Naive B cell (primary cell): Measurements from ENCODE around the gene AAK1. TPM values are rescaled to one million over a fixed set of nuclear protein-coding genes. Genes with fewer than 3 reads are reported as not detected.
"Not testable (repeated sequence)": the region's sequence is repeated elsewhere in the genome, so short reads cannot be mapped to it uniquely, and the experiment has no call there.

ENCODE experiments used
- ATAC-seq, 2 donors: fragments of 150-1000 bp; cut with Tn5 transposase; 2 replicates each; pipeline ENCODE4 v1.10.0; 2021; ENCODE audit warnings: low read depth in 2 of 2, mild to moderate bottlenecking in 2 of 2, moderate library complexity in 2 of 2
- DNase-seq: peaks from one replicate; pipeline ENCODE4 v3.0.0; 2022
- H3K27ac Mint-ChIP-seq, 6 donors: one replicate each; pipeline ENCODE4 v1.8.0; 2020 to 2022; ENCODE audit warnings: mild to moderate bottlenecking in 6 of 6, mixed read lengths in 6 of 6, moderate library complexity in 5 of 6, inconsistent platforms in 2 of 6
- H3K27me3 Mint-ChIP-seq, 3 donors: one replicate each; pipeline ENCODE4 v1.8.0; 2021 to 2022; ENCODE audit warnings: mixed read lengths in 3 of 3, mild to moderate bottlenecking in 1 of 3
- H3K36me3 Mint-ChIP-seq, 2 donors: one replicate each; pipeline ENCODE4 v1.8.0; 2020 to 2022; ENCODE audit warnings: mixed read lengths in 2 of 2, inconsistent platforms in 1 of 2, mild to moderate bottlenecking in 1 of 2
- H3K4me1 Mint-ChIP-seq, 3 donors: one replicate each; pipeline ENCODE4 v1.8.0; 2020 to 2022; ENCODE audit warnings: mixed read lengths in 3 of 3, inconsistent platforms in 1 of 3, mild to moderate bottlenecking in 1 of 3, moderate library complexity in 1 of 3
- H3K4me3 Mint-ChIP-seq, 8 donors: one replicate each; pipeline ENCODE4 v1.8.0; 2020 to 2022; ENCODE audit warnings: mild to moderate bottlenecking in 8 of 8, mixed read lengths in 8 of 8, moderate library complexity in 8 of 8, inconsistent platforms in 2 of 8
- H3K9me3 Mint-ChIP-seq, 7 donors: one replicate each; pipeline ENCODE4 v1.8.0; 2020 to 2022; ENCODE audit warnings: mixed read lengths in 7 of 7, mild to moderate bottlenecking in 5 of 7, inconsistent platforms in 2 of 7, moderate library complexity in 1 of 7
- polyA plus RNA-seq, 6 donors: library from polyadenylated mRNA; unstranded; fragments of 300-500 nt; fragmentation: Illumina TruSeq; gene quantifications; one replicate each; pipeline ENCODE4 v1.2.3, GENCODE V29; 2021; ENCODE audit warnings: low read depth in 6 of 6

The AAK1 gene
- polyA plus RNA-seq, 6 donors from 2014 or later = 0.47 to 6.1 (median 3.4) TPM

DNA sequence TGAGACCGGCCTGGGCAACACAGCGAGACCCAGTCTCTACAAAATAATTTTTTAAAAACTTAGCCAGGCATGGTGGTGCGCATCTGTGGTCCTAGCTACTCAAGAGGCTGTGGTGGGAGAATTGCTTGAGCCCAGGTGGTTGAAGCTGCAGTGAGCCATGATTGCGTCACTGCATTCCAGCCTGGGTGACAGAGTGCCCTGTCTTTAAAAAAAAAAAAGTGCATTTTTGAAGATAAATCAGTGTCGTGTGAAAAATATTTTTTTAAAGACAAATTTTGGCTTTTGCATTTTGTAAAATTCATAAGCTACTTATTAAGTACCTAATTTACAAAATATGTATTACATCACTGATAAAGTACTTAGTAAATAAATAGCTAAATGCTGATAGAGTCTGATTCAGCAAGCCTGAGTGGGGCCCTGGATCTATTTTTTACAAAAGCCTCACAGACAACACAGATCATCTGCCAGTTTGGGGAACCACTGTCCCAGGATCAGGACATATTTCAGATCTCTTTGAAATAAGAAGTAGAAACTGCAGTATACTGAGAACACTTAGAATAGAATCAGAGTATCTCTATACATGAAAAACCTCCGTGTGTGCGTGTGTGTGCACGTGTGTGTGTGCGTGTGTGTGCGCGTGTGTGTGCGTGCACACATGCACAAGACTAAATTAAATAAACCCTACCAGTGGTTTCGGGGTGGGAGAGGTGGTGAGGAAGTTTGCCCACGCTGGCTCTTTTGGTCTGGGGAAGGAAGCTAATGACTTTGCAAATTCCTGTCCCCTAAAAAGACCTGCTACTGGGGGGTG, 61.6 kb downstream of the AAK1 start:
- peak overlapping the region in 4 of 6 donors; percentile 5 to 54 (median 52) for H3K27ac Mint-ChIP-seq
- peaks cover 9 to 13% (median 12%) of the 10 kb centered on the region in 3 donors for H3K4me1 Mint-ChIP-seq
- H3K9me3 Mint-ChIP-seq = no peaks in the 10 kb centered on the region
- DNase-seq (no peak), ATAC-seq (peak; percentile 30 to 43)
- peak overlapping the region in 3 of 8 donors; percentile 9 to 54 (median 44) for H3K4me3 Mint-ChIP-seq
- H3K27me3 Mint-ChIP-seq = peaks cover 0 to 12% (median 12%) of the 10 kb centered on the region in 3 donors
- H3K36me3 Mint-ChIP-seq = peaks cover 0 to 4% of the 10 kb centered on the region in 2 donors

DNA sequence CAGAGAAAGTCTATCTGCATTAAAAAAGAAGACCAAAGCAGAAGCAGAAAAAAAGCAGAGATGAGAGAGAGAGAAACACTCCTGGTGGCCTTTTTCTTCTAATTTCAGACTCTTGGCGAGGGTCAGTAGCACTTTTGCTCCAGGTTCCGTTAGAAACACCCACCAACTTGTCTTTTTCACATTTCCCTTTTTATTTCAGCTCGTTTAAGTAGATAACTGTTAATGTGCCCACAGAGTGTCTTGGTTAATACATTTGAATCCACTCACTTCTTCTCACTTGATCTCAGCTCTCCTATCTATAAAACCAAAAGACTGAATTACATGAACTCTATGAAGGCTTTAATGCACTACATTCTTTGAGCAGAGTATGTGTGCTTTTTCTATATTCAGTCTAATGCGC, 63.1 kb downstream of the AAK1 start:
- Mint-ChIP-seq H3K4me1 (peaks cover 9 to 13% (median 12%) of the 10 kb centered on the region in 3 donors), H3K27me3 (peaks cover 0 to 12% (median 12%) of the 10 kb centered on the region in 3 donors), H3K27ac (no peak overlapping the region), H3K9me3 (no peaks in the 10 kb centered on the region), H3K36me3 (peaks cover 0 to 4% of the 10 kb centered on the region in 2 donors), H3K4me3 (no peak overlapping the region)
- ATAC-seq (no peak), DNase-seq (no peak)

DNA sequence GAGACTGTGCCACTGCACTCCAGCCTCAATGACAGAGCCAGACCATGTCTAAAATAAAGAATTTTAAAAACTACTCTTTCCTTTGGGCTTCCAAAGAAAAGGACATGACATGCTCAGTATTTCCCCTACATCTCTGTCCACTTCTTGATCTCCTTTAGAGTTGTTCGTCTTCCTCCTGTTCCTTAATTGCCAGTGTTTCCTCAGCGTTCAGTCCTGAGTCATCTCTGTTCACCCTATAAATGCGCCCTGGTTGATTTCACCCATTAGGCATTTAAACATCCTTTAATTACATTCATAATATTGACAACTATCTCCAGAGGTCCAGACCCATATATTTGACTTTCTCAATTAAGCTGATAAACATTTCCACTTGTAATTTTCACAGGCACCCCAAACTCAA, 64.0 kb downstream of the AAK1 start:
- H3K36me3 Mint-ChIP-seq = no peaks in the 10 kb centered on the region
- H3K27ac Mint-ChIP-seq = peak overlapping the region in 1 of 6 donors; percentile 44
- ATAC-seq (no peak), DNase-seq (no peak)
- peaks cover 9 to 13% (median 12%) of the 10 kb centered on the region in 3 donors for H3K4me1 Mint-ChIP-seq
- no peaks in the 10 kb centered on the region for H3K9me3 Mint-ChIP-seq
- H3K4me3 Mint-ChIP-seq = no peak overlapping the region
- peaks cover 0 to 12% (median 12%) of the 10 kb centered on the region in 3 donors for H3K27me3 Mint-ChIP-seq

DNA sequence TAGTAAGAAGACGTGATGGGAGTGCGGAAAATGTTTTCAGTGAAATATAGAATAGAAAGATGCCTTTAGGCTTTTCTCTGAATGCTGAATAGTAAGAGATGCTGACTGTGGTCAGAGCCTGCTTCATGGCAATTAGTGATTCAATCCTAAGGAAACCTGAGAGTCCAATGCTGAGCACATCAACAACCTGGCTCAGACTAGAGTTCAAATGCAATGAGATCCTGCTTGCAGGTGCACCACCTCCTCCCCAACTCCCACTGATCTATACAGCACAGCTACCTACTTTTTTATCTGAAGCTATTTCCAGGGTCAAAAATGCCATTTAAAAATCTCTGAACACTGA, 65.4 kb downstream of the AAK1 start:
- no peaks in the 10 kb centered on the region for H3K9me3 Mint-ChIP-seq
- H3K27ac Mint-ChIP-seq = no peak overlapping the region
- ATAC-seq (no peak), DNase-seq (no peak)
- H3K36me3 Mint-ChIP-seq = no peaks in the 10 kb centered on the region
- H3K4me1 Mint-ChIP-seq = peaks cover 5 to 12% (median 11%) of the 10 kb centered on the region in 3 donors
- H3K27me3 Mint-ChIP-seq = peaks cover 0 to 12% (median 8%) of the 10 kb centered on the region in 3 donors
- H3K4me3 Mint-ChIP-seq = no peak overlapping the region

DNA sequence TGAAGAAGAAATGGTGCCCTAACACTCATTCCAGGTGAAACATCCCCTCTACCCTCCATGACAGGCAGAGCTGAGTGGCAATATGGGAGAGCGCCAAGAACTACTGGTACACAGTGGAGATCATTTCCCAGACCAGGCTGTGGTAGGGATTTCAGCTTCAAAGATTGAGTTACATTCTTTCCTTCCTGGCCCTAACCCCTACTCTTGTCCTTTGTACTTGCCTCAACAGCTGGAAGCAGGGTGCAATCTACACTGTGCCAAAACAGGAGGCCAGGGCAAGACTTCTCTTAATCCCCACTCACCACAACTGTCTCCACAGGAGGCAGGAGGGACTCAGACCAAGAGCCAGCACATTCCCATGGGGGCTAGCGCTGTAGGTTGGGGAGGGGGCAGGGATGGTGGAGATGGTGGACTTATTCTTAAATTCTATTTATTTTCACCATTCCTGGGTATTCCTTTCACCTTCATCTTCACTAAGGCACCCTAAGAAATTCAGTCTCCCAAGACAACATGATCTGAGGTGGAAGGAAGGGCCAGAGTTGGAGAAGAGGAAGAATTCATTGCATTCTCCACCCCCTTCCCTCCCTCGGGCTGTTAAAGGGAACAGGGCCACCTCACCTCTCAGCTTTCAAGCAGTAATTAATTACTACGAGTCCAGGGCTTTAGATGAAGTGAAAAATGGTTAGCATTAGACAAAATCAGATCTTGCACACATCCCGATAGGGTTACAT, 65.9 kb downstream of the AAK1 start:
- Mint-ChIP-seq H3K36me3 (no peaks in the 10 kb centered on the region), H3K27ac (peak overlapping the region in 1 of 6 donors; percentile 69), H3K4me1 (peaks cover 5 to 7% (median 7%) of the 10 kb centered on the region in 3 donors), H3K9me3 (no peaks in the 10 kb centered on the region), H3K4me3 (no peak overlapping the region), H3K27me3 (peaks cover 0 to 10% (median 8%) of the 10 kb centered on the region in 3 donors)
- ATAC-seq (no peak), DNase-seq (no peak)

DNA sequence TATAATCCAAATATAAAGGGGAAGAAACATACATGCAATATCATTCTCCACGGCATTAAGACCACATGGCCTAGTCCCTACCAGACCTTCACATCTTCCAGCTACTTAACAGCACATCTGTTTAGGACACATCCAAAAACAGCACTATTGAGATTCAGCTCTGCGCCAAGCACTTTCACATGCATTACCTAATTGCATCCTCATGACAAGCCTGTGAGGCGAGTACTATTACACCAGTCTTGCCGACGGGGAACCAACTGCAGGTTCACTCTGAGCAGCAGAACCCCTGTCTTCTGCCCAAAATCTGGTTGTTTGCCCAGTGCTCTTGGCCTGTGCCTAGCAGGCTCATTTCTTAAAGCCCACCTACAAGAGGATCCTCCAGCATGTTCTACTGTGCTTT, 66.7 kb downstream of the AAK1 start:
- peaks cover 0 to 7% (median 3%) of the 10 kb centered on the region in 3 donors for H3K27me3 Mint-ChIP-seq
- peaks cover 0 to under 1% of the 10 kb centered on the region in 2 donors for H3K36me3 Mint-ChIP-seq
- no peak overlapping the region for H3K4me3 Mint-ChIP-seq
- no peak for ATAC-seq
- H3K27ac Mint-ChIP-seq = no peak overlapping the region
- H3K9me3 Mint-ChIP-seq = no peaks in the 10 kb centered on the region
- DNase-seq = no peak
- no peaks in the 10 kb centered on the region for H3K4me1 Mint-ChIP-seq

DNA sequence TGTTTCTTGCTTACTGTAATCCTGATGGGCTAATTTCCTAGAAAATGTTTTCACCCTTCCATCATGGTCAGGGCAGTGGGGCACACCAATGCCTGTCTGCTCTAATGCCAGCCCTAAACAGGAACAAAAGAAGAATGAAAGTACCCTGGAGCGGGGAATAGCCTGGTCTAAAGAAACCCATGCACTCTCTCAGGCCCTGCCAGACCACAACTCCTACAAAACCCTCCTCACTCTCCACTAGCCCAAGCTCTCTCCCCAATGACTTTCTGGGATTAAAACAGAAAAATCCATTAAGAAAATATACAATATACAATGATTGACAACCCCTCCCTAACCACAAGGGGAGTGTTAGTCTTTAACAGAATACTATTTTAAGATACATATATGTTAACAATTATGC, 67.6 kb downstream of the AAK1 start:
- H3K27ac Mint-ChIP-seq = peak overlapping the region in 1 of 6 donors; percentile 25
- ATAC-seq (no peak), DNase-seq (no peak)
- peaks cover 0 to 4% of the 10 kb centered on the region in 2 donors for H3K36me3 Mint-ChIP-seq
- H3K4me1 Mint-ChIP-seq = no peaks in the 10 kb centered on the region
- H3K27me3 Mint-ChIP-seq = peaks cover 0 to 7% (median 7%) of the 10 kb centered on the region in 3 donors
- H3K9me3 Mint-ChIP-seq = no peaks in the 10 kb centered on the region
- no peak overlapping the region for H3K4me3 Mint-ChIP-seq

DNA sequence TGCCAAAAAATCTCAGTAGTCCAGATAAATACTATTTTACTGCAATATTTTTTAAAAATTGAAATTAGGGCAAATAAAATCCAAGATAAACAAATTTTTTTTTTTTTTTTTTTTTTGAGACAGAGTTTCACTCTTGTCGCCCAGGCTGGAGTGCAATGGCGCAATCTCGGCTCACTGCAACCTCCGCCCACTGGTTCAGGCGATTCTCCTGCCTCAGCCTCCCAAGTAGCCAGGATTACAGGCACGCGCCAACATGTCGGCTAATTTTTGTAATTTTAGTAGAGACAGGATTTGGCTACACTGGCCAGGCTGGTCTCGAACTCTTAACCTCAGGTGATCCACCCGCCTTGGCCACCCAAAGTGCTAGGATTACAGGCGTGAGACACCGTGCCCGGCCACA, 68.2 kb downstream of the AAK1 start:
- H3K4me3 Mint-ChIP-seq, DNase-seq, H3K27ac Mint-ChIP-seq, H3K9me3 Mint-ChIP-seq, ATAC-seq, H3K36me3 Mint-ChIP-seq, H3K27me3 Mint-ChIP-seq, H3K4me1 Mint-ChIP-seq: not testable (repeated sequence)

DNA sequence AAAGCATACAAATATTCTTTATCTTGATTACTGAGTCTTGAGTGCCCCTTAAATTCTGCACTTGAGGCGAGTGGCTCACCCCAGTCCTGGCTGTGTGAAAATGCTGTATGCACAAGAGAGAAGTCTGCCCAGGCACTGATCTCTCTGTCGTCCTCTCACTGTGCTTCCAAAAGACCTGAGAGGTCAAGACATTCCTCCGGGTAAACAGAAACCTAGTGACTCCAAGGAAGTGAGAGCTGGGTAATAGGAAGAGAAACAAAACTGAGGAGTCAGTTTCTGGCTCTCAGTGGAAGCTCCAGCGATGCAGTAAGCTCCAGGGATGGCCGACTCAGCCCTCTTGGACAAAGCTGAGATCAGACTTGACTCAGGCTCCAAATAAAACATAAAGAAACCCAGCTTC, 70.9 kb downstream of the AAK1 start:
- Mint-ChIP-seq H3K27ac (no peak overlapping the region), H3K4me1 (no peaks in the 10 kb centered on the region), H3K4me3 (no peak overlapping the region), H3K9me3 (no peaks in the 10 kb centered on the region), H3K36me3 (peaks cover 0 to 4% of the 10 kb centered on the region in 2 donors), H3K27me3 (peaks cover 0 to 3% (median 0%) of the 10 kb centered on the region in 3 donors)
- DNase-seq (no peak), ATAC-seq (no peak)

DNA sequence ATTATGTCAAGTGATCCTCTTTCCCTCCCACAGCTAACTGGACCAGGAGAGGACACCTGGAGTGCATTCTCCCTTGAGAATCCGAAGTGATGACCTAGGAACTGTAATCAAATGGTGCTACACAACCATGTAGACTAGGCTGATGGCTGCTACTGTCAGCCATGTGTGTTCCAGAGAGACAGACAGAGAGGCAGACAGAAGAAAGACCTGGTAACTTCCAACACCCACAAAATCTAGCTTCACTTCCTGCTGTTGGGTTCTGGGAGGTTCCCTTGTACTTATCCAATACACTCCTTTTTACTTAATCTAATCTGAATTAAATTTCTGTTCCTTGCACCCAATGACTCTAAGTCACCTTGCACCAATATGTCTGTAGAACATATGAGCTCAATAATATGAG, 72.3 kb downstream of the AAK1 start:
- H3K9me3 Mint-ChIP-seq = no peaks in the 10 kb centered on the region
- peaks cover 0 to 4% of the 10 kb centered on the region in 2 donors for H3K36me3 Mint-ChIP-seq
- no peaks in the 10 kb centered on the region for H3K4me1 Mint-ChIP-seq
- DNase-seq (no peak), ATAC-seq (no peak)
- H3K27ac Mint-ChIP-seq = no peak overlapping the region
- H3K4me3 Mint-ChIP-seq = no peak overlapping the region
- peaks cover 0 to 3% (median 0%) of the 10 kb centered on the region in 3 donors for H3K27me3 Mint-ChIP-seq

DNA sequence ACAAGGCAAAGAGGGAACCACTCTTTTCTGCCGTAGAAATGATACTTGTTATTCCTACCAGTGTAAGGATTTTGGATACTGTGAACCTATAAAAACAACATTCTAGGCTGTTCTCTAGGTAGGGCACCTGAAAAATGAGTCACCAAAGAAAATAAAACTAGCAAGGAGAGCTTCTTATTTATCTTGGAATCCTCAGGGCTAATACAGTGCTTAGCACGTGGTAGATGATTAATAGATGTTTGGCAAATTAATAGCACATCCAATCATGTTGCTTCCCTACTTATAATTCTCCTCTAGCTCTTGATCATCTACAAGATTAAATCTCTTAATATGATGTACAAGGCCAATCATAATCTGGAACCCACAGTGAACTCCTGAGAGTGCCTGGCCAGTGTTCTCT, 73.1 kb downstream of the AAK1 start:
- Mint-ChIP-seq H3K4me3 (no peak overlapping the region), H3K4me1 (peaks cover 0 to under 1% (median 0%) of the 10 kb centered on the region in 3 donors), H3K27ac (no peak overlapping the region), H3K27me3 (peaks cover 0 to 4% (median 0%) of the 10 kb centered on the region in 3 donors), H3K36me3 (peaks cover 0 to 4% of the 10 kb centered on the region in 2 donors), H3K9me3 (no peaks in the 10 kb centered on the region)
- no peak for DNase-seq
- ATAC-seq = no peak

DNA sequence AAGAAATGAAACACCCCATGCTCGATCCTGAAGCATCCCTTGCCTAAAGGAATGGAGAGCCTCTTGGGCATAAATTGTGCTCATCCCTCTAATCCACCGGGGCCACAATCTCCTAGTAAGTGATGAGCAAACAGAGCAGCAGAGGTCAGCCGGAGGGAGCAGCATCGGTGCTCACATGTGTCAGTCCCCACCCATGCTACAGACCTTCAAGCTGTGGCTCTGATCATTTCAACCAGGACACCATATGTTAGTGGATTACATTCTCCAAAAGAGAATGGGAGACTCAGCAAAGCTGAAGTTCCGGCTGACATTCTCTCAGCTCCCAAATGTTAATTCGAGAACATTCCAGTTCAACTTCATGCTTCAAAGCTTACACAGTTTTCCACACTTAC, 75.6 kb downstream of the AAK1 start:
- no peak for DNase-seq
- Mint-ChIP-seq H3K27me3 (peaks cover 0 to 16% (median 5%) of the 10 kb centered on the region in 3 donors), H3K36me3 (peaks cover 0 to 4% of the 10 kb centered on the region in 2 donors), H3K27ac (no peak overlapping the region), H3K4me1 (peaks cover 0 to 6% (median 0%) of the 10 kb centered on the region in 3 donors), H3K4me3 (no peak overlapping the region), H3K9me3 (no peaks in the 10 kb centered on the region)
- ATAC-seq = no peak

DNA sequence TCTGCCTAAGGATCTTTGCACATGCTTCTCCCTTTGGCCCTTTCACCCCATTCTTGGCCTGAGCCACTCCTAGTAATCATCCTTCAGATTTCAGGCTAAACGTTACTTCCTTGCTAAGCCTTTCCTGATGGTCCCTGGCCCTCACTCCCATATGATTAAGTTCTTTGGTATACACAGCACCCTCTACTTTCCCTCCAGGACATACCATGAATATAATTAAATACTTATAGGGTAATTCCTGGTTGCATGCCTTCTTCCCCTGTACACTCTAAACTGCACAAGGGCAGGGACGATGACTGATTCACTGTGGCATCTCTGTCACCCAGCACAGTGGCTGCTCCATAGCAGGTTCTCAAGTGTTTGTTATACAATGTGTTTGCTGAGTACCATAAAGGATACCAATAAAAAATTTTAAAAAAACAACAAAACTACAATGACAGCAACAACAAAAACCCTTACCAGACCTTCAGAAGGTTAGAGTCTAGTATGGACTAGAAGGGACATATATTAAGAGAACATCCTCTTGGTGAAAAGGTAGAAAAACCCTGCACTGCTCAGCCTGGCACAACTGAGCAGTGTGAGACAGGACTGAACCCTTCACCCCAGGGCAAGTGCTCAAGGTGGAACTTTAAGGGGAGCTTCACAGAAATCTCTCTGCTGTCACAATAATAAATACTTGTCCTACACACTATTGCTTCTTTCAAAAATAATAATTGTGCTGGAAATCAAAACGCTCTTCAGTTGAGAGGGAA, 76.2 kb downstream of the AAK1 start:
- H3K4me1 Mint-ChIP-seq = peaks cover 0 to 7% (median 0%) of the 10 kb centered on the region in 3 donors
- H3K36me3 Mint-ChIP-seq = peaks cover 0 to 4% of the 10 kb centered on the region in 2 donors
- H3K27me3 Mint-ChIP-seq = peaks cover 0 to 18% (median 11%) of the 10 kb centered on the region in 3 donors
- H3K9me3 Mint-ChIP-seq = no peaks in the 10 kb centered on the region
- ATAC-seq (no peak), DNase-seq (no peak)
- H3K4me3 Mint-ChIP-seq = no peak overlapping the region
- no peak overlapping the region for H3K27ac Mint-ChIP-seq
